PC-9 (cell line): Measurements from ENCODE around the gene ITK.

Experiments used
- CTCF ChIP-seq: fragments of 200-600 bp; sonication (generic); conservative IDR thresholded peaks from 2 replicates; pipeline ENCODE4 v1.6.1; 2017; ENCODE audit warnings: mixed run types, antibody characterized with exemption, mild to moderate bottlenecking, moderate library complexity
- EZH2 ChIP-seq: fragments of 200-600 bp; sonication (generic); IDR thresholded peaks from 2 replicates; pipeline ENCODE4 v1.8.0; 2017; ENCODE audit warnings: antibody characterized with exemption, low read depth

GRCh38 chr5:157187046-157187754 is 6.6 kb downstream of the ITK start:
- TF ChIP-seq CTCF, result no peak
- no peak for TF ChIP-seq EZH2
